Hematopoietic multipotent progenitor cell treated with erythropoietin and hydrocortisone succinate and interleukin-3 and kit ligand, for 17 days (in vitro differentiated cells): Measurements from ENCODE around the gene KCMF1.

ENCODE experiments used
- DNase-seq: peaks from one replicate; pipeline ENCODE4 v3.0.0-alpha.2; 2015; ENCODE audit warnings: low spot score

Gene KCMF1

GRCh38 chr2:85032621-85033020 lies 61.7 kb downstream of the KCMF1 start:
- no peak for DNase-seq

GRCh38 chr2:85033388-85033787 lies 62.4 kb downstream of the KCMF1 start:
- no peak for DNase-seq

GRCh38 chr2:85034158-85034557 lies 63.2 kb downstream of the KCMF1 start:
- DNase-seq, result no peak

- DNase-seq, result no peak
These were observed 66.7 kb downstream of the KCMF1 start for GRCh38 chr2:85037622-85038021.

- DNase-seq, result no peak
These were observed 71.4 kb downstream of the KCMF1 start for GRCh38 chr2:85042330-85042729.

GRCh38 chr2:85048534-85048933 lies 77.6 kb downstream of the KCMF1 start:
- DNase-seq, result no peak

GRCh38 chr2:85049236-85049635 lies 78.3 kb downstream of the KCMF1 start:
- DNase-seq, result no peak

- DNase-seq, result no peak
These were observed 82.8 kb downstream of the KCMF1 start for GRCh38 chr2:85053802-85054201.

GRCh38 chr2:85057226-85057962 lies 86.4 kb downstream of the KCMF1 start:
- no peak for DNase-seq

GRCh38 chr2:85061896-85062295 lies 90.9 kb downstream of the KCMF1 start:
- DNase-seq, result no peak

- DNase-seq, result no peak
These were observed 91.6 kb downstream of the KCMF1 start for GRCh38 chr2:85062565-85062964.

GRCh38 chr2:85063981-85064599 lies 93.1 kb downstream of the KCMF1 start:
- DNase-seq, result no peak

GRCh38 chr2:85064927-85065577 lies 94.1 kb downstream of the KCMF1 start:
- no peak for DNase-seq

- no peak for DNase-seq
These were observed 95.2 kb downstream of the KCMF1 start for GRCh38 chr2:85066006-85066740.

GRCh38 chr2:85066874-85067351 lies 96.0 kb downstream of the KCMF1 start:
- DNase-seq, result no peak

GRCh38 chr2:85071096-85071495 lies 100.1 kb downstream of the KCMF1 start:
- DNase-seq, result no peak

- no peak for DNase-seq
These were observed 102.1 kb downstream of the KCMF1 start for GRCh38 chr2:85073033-85073432.

GRCh38 chr2:85076618-85077274 lies 105.8 kb downstream of the KCMF1 start:
- DNase-seq, result no peak

GRCh38 chr2:85077859-85078419 lies 107.0 kb downstream of the KCMF1 start:
- DNase-seq, result no peak

- DNase-seq, result no peak
These were observed 107.6 kb downstream of the KCMF1 start for GRCh38 chr2:85078536-85078935.

GRCh38 chr2:85083092-85083491 lies 112.1 kb downstream of the KCMF1 start:
- no peak for DNase-seq

GRCh38 chr2:85085563-85085962 lies 114.6 kb downstream of the KCMF1 start:
- no peak for DNase-seq
